Breast epithelium (tissue), 4 donors: ENCODE measurements around the gene HSPB6. TPM values are rescaled to one million over a fixed set of nuclear protein-coding genes. Genes with fewer than 3 reads are reported as not detected.
"Not testable (repeated sequence)": the region's sequence is repeated elsewhere in the genome, so short reads cannot be mapped to it uniquely, and the experiment has no call there.

Experiments used
- DNase-seq, 2 donors: peaks; one replicate each; pipeline ENCODE4 v3.0.0-alpha.2; 2019; ENCODE audit warnings: low spot score in 2 of 2
- H3K27ac ChIP-seq, 2 donors: fragments of 200-600 bp; sonication (generic) in 1 of 2; one replicate each; pipeline ENCODE4 v1.5.1; 2016 to 2019; ENCODE audit warnings: mild to moderate bottlenecking in 1 of 2
- H3K27me3 ChIP-seq, 2 donors: fragments of 200-600 bp; sonication (generic) in 1 of 2; one replicate each; pipeline versions ENCODE4 v1.5.1 to v1.6.0; 2017 to 2019; ENCODE audit warnings: control low read depth in 1 of 2, mild to moderate bottlenecking in 1 of 2
- H3K36me3 ChIP-seq: fragments of 200-600 bp; one replicate; pipeline ENCODE4 v1.5.1; 2019
- H3K4me1 ChIP-seq, 2 donors: fragments of 200-600 bp; sonication (generic); one replicate each; pipeline ENCODE4 v1.5.1; 2016 to 2019; ENCODE audit warnings: control low read depth in 1 of 2
- H3K4me3 ChIP-seq, 3 donors: fragments of 200-600 bp; sonication (generic); 1 replicate in 2 of 3; 2 replicates in 1 of 3; pipeline ENCODE4 v1.5.1; 2016 to 2019; ENCODE audit warnings: mild to moderate bottlenecking in 3 of 3, moderate library complexity in 2 of 3
- H3K9me3 ChIP-seq, 2 donors: fragments of 200-600 bp; sonication (generic) in 1 of 2; one replicate each; pipeline ENCODE4 v1.5.1; 2016 to 2019; ENCODE audit warnings: control low read depth in 1 of 2
- CTCF ChIP-seq, 3 donors: fragments of 450-650 bp; IDR thresholded peaks; one replicate each; pipeline ENCODE4 v1.5.1; 2016 to 2017; ENCODE audit warnings: antibody characterized with exemption in 3 of 3, mild to moderate bottlenecking in 3 of 3, moderate library complexity in 3 of 3
- POLR2A ChIP-seq: fragments of 450-650 bp; IDR thresholded peaks from one replicate; pipeline ENCODE4 v1.6.1; 2016; ENCODE audit warnings: antibody characterized with exemption, mild to moderate bottlenecking, moderate library complexity
- POLR2AphosphoS5 ChIP-seq, 3 donors: sonication (generic); formaldehyde crosslinking; IDR thresholded peaks; one replicate each; pipeline ENCODE4 v1.6.1; 2017; ENCODE audit warnings: antibody characterized with exemption in 3 of 3
- intact Hi-C: fragments of 100-400 bp; cut with DNase I; formaldehyde crosslinking; loops from one replicate; pipeline ENCODE4 v1.15.1; 2023; ENCODE audit warnings: low total_unique reads
- total RNA-seq, 3 donors: library from RNA; depleted of rRNA; stranded (reverse); fragments of >200 nt; gene quantifications; one replicate each; pipeline ENCODE4 v1.1.0, GENCODE V29; 2016

The HSPB6 gene
- total RNA-seq, 3 donors from 2014 or later = 31.0 to 144 (median 81.9) TPM

- DNase-seq = no peak
- Histone ChIP-seq H3K9me3 (no peaks in the 10 kb centered on the region), H3K4me1 (no peaks in the 10 kb centered on the region), H3K4me3 (no peak overlapping the region), H3K27ac (no peak overlapping the region), H3K36me3 (peaks cover 22% of the 10 kb centered on the region), H3K27me3 (no peaks in the 10 kb centered on the region)
- TF ChIP-seq CTCF (IDR thresholded peaks at IDR 0.05) (no peak), POLR2AphosphoS5 (IDR thresholded peaks at IDR 0.05) (no peak), POLR2A (no peak)
- intact Hi-C loops = no loop called here
These were observed 29.5 kb downstream of the HSPB6 start for GRCh38 chr19:35727053-35727955.

- intact Hi-C loops = no loop called here
- no peak for DNase-seq
- H3K27ac ChIP-seq = no peak overlapping the region
- no peaks in the 10 kb centered on the region for H3K4me1 ChIP-seq
- peaks cover 22% of the 10 kb centered on the region for H3K36me3 ChIP-seq
- H3K27me3 ChIP-seq = no peaks in the 10 kb centered on the region
- H3K9me3 ChIP-seq = no peaks in the 10 kb centered on the region
- H3K4me3 ChIP-seq = no peak overlapping the region
- TF ChIP-seq POLR2A (no peak), POLR2AphosphoS5 (IDR thresholded peaks at IDR 0.05) (no peak), CTCF (IDR thresholded peaks at IDR 0.05) (no peak)
These were observed 31.5 kb downstream of the HSPB6 start for GRCh38 chr19:35725216-35725861.

DNA sequence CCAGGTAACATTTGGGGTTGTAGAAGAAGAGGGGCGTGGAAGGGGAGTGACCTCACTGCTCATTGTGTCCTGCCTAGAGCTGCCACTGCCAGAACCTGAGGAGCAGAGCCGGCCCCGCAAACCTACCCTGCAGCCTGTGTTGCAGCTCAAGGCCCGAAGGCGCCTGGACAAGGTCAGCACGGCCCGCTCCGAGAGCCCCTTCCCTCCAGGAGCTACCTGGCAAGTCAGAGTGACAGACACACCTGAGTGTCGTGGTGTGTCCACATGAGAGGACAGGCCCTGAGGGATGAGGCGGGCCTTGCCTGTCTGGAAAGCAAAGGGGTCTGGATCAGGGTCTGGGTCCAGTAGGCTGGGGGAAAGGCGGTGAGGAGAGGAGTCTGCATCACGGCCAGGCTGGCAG is 32.3 kb downstream of the HSPB6 start:
- no peaks in the 10 kb centered on the region for H3K27me3 ChIP-seq
- peaks cover 1% of the 10 kb centered on the region in 2 donors for H3K4me1 ChIP-seq
- no peak overlapping the region for H3K4me3 ChIP-seq
- no peak for DNase-seq
- no peak overlapping the region for H3K27ac ChIP-seq
- TF ChIP-seq POLR2AphosphoS5 (IDR thresholded peaks at IDR 0.05) = no peak
- TF ChIP-seq CTCF (IDR thresholded peaks at IDR 0.05) = no peak
- TF ChIP-seq POLR2A = no peak
- H3K36me3 ChIP-seq = peaks cover 22% of the 10 kb centered on the region
- H3K9me3 ChIP-seq = no peaks in the 10 kb centered on the region
- intact Hi-C loops = no loop called here

DNA sequence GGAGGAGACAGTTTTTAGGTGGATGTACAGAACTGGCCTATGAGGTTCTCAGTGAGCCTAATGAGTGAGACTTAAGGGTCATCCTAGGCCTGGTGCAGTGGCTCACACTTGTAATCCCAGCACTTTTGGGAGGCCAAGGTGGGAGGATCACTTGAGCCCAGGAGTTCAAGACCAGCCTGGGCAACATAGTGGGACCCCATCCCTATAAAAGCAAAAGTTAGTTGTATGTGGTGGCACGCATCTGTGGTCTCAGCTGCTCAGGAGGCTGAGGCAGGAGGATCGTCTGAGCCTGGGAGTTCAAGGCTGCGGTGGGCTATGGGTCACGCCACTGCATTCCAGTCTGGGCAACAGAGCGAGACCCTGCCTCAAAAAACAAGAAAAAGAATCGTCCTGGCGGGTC is 32.7 kb downstream of the HSPB6 start:
- intact Hi-C loops, H3K27ac ChIP-seq: not testable (repeated sequence)
- peaks cover 22% of the 10 kb centered on the region for H3K36me3 ChIP-seq

DNA sequence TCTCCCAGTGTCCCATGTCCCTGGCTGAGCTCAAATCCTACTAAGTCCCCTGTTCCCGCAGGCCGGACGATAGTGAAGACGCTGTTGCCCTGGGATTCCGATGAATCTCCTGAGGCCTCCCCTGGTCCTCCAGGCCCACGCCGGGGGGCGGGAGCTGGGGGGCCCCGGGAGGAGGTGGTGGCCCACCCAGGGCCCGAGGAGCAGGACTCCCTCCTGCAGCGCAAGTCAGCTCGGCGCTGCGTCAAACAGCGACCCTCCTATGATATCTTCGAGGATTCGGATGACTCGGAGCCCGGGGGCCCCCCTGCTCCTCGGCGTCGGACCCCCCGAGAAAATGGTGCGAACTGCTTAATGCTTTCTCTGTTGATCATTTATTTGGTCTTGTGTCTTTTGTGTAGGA is 33.2 kb downstream of the HSPB6 start:
- Histone ChIP-seq H3K36me3 (peaks cover 22% of the 10 kb centered on the region), H3K27me3 (no peaks in the 10 kb centered on the region), H3K27ac (no peak overlapping the region), H3K4me3 (no peak overlapping the region), H3K4me1 (peaks cover 8 to 10% of the 10 kb centered on the region in 2 donors), H3K9me3 (no peaks in the 10 kb centered on the region)
- TF ChIP-seq CTCF (IDR thresholded peaks at IDR 0.05) = no peak
- TF ChIP-seq POLR2AphosphoS5 (IDR thresholded peaks at IDR 0.05) = no peak
- no peak for TF ChIP-seq POLR2A
- intact Hi-C loops = no loop called here
- DNase-seq = no peak

More for the DNA sequence above, 32.7 kb downstream of the HSPB6 start:
- H3K4me1 ChIP-seq, H3K4me3 ChIP-seq, DNase-seq, H3K9me3 ChIP-seq, H3K27me3 ChIP-seq: not testable (repeated sequence)
